Measurements from ENCODE around the gene ZNF695.
A peak's percentile ranks its signal among the peaks of the same experiment; 100 is the strongest.
"Not testable (repeated sequence)": the region's sequence is repeated elsewhere in the genome, so short reads cannot be mapped to it uniquely, and the experiment has no call there.

The ZNF695 gene

GRCh38 chr1:247007511-247008405, at the start of gene ZNF695:
TSS of gene ZNF695 (minus strand) at chr1:247008057. CDS start at chr1:247007908, 149 bp downstream.
- peak; percentile 80 to 86 for ATAC-seq

DNA sequence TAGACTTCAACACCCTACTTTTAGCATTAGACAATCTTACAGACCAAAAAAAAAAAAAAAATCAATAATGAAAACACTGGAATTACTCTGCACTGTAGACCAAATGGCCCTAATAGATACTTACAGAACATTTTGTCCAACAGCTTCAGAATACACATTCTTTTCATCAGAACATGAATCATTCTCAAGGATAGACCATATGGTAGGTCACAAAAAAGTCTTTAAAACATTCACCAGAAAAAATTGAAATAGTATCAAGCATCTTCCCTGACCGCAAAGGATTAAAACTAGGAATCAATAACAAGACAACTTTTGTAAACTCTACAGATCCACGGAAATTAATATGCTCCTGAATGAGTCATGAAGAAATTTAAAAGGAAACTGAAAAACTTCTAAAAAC, 48.2 kb upstream of the ZNF695 start:
- ATAC-seq = no peak

DNA sequence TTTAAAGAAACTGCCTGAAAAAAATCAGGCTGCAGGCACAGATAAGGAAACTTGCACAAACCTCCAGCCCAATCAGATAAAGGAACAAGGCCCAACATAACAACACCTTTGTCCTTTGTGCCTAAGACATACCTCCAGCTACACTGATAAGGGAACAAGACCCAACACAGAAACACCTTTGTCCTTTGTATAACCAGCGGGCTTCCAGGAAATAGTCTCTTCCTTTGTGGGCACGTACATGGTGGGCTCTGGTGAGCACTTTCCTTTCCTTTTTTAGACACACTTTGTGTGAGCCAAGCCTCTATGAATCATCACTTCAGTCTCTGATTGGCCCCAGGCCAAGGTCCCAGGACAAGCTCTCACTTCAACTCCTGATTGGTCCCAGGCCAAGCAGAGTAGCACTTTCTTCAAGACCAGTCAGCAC, 47.1 kb upstream of the ZNF695 start:
- ATAC-seq = no peak

DNA sequence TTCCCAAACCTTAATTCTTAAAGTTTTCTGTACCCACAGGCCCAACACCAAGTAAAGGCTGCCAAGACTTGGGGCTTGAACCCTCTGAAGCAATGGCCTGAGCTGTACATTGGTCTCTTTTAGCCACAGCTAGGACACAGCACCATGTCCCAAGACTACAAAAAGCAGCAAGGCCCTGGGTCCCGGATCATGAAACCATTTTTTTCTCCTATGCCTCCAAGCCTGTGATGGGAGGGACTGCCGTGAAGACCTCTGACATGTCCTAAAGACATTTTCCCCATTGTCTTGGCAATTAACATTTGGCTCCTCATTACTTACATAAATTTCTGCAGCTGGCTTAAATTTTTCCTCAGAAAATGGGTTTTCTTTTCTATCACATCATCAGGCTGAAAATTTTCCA, 39.8 kb upstream of the ZNF695 start:
- no peak for ATAC-seq

DNA sequence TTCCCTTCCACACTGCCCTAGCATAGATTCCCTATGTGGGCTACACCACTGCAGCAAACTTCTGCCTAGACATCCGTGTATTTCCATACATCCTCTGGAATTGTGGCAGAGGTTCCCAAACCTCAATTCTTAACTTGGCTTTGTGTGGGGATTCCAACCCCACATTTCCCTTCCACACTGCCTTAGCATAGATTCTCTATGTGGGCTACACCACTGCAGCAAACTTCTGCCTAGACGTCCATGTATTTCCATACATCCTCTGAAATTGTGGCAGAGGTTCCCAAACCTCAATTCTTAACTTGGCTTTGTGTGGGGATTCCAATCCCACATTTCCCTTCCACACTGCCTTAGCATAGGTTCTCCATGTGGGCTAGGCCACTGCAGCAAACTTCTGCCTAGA, 39.4 kb upstream of the ZNF695 start:
- no peak for ATAC-seq

DNA sequence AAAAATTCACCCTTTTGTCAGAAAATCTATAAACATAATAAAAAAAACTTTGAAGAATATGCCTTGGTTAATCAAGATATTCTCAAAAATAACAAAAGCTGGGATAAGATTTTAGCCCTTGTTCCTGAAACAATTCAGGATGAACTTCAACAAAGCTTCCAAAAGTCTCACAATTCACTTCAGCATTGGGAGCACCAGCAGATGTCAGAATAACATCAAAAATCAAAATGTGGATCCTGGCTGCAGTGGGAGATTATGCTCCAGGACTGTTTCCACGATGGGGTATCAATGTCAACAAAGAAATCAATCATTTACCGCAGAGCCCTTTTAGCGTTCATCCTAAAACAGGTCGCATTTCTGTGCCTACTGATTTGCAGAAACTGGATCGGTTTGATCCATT, 35.5 kb upstream of the ZNF695 start:
- ATAC-seq = no peak

DNA sequence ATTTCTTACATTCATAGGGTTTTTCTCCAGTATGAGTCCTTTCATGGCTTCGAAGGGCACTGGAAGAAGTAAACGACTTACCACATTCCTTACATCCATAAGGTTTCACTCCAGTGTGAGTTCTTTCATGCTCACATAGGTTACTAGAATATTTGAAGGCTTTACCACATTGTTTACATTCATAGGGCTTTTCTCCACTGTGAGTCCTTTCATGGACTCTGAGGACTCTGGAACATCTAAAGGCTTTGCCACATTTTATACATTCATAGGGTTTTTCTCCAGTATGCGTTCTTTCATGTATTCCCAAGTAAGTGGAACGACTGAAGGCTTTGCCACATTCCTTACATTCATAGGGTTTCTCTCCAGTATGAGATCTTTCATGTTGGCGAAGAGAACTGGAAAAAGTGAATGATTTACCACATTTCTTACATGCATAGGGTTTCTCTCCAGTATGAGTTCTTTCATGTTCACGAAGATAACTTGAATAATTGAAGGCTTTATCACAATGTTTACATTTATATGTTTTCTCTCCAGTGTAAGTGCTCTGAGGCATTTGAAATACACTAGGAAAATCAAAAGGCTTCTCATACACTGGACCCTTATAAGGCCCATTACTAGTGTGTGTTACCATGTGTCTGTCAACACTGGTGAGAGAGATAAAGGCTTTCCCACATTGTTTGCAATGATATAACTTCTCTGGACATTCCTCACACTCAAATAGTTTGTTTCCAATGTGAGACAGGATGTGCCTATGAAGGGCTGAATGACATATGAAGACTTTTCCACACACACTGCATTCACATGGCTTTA, 29.9 kb upstream of the ZNF695 start:
- no peak for ATAC-seq

- not testable (repeated sequence) for ATAC-seq
Measured at GRCh38 chr1:247032306-247032705, 24.4 kb upstream of the ZNF695 start.

GRCh38 chr1:247024658-247025057, 16.8 kb upstream of the ZNF695 start:
- not testable (repeated sequence) for ATAC-seq

- ATAC-seq = no peak
Measured at GRCh38 chr1:247013391-247013790, 5.5 kb upstream of the ZNF695 start.

DNA sequence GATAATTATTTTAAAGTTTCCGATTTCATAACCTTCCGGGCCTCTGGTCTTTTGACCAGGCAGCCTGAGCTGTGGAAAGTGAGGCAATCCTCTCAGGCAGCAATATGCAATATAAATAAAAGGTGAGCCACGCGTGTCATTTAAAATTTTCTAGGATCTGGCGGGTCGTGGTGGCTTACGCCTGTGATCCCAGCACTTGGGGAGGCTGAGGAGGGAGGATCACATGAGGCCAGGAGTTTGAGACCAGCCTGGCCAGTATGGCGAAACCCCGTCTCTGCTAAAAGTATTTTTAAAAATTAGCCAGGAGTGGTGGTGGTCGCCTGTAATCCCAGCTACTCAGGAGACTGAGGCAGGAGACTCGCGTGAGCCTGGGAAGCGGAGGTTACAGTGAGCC, 546 bp upstream of the ZNF695 start:
- no peak for ATAC-seq

- not testable (repeated sequence) for ATAC-seq
Measured at GRCh38 chr1:247004081-247004480, 3.8 kb downstream of the ZNF695 start.

DNA sequence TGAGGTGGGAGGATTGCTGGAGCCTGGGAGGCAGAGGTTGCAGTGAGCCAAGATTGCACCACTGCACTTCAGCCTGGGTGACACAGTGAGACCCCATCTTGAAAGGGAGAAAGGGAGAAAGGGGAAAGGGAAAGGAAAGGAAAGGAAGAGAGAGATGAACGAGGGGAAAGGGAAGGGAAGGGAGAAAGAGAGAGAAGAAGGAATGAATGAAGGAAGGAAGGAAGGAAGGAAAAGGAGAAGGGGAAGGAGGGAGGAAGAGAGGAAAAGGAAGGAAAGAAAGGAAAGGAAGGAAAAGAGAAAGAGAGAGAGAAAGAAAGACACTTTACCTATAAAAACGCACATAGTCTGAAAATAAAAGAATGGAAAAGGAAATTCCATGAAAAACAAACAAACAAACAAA, 18.0 kb downstream of the ZNF695 start:
- no peak for ATAC-seq

DNA sequence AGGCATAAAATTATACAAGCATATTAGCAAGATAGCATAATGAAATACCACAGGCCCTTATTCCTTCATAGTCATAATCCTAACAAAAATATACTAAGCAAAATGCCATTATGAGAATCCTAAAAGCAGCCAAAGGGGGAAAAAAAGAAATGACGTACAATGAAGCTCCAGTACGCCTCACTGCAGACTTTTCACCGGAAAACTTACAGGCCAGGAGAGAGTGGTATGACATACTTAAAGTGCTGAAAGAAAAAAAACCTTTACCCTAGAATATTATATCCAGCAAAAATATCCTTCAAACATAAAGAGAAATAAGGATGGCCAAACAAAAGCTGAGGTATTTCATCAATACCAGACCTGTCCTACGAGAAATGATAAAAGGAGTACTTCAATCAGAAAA, 19.5 kb downstream of the ZNF695 start:
- ATAC-seq = no peak

- ATAC-seq = no peak
Measured at GRCh38 chr1:246987083-246987690, 20.7 kb downstream of the ZNF695 start.

DNA sequence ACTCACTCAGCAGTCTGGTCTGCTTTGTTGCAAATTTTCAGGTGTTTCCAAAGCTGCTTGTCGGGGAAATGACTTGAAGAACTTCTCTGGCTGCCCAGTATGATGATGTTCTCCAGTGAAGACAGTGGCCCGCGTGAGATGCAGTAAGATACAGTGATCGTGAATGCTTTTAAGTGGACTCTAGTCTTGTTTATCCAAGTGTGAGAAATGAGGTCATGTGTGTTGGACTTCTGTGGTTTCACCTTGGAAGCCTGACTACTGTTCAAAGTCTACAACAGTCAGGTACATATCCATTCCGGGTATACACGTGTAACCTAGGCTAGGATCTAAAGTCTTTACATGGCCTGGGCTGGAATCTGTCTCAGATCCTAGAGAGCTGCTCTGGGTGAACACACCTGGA, 29.1 kb downstream of the ZNF695 start:
- ATAC-seq = no peak

DNA sequence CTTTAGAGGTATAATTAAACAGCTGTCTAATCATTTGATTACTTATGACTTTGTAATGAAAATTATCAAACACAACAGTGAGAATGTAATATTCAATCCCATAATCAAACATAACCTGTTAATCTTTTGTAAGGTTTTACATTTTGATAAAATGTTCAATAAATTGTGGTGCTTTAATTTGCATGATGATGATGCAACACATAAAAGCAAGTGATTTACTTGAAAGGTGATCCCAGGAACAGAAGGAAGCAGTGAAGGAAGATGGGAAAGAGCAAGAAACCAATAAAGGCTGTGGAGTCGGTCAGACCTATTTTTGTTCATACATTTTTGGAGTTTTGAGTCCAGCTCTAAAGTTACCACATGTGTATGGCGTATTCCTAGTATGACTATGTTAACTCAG, 29.6 kb downstream of the ZNF695 start:
- no peak for ATAC-seq

- no peak for ATAC-seq
Measured at GRCh38 chr1:246971969-246972368, 35.9 kb downstream of the ZNF695 start.

GRCh38 chr1:246971090-246971721, 36.7 kb downstream of the ZNF695 start:
- no peak for ATAC-seq

- no peak for ATAC-seq
Measured at GRCh38 chr1:246969621-246970020, 38.2 kb downstream of the ZNF695 start.

- ATAC-seq = no peak
Measured at GRCh38 chr1:246966502-246966901, 41.4 kb downstream of the ZNF695 start.

DNA sequence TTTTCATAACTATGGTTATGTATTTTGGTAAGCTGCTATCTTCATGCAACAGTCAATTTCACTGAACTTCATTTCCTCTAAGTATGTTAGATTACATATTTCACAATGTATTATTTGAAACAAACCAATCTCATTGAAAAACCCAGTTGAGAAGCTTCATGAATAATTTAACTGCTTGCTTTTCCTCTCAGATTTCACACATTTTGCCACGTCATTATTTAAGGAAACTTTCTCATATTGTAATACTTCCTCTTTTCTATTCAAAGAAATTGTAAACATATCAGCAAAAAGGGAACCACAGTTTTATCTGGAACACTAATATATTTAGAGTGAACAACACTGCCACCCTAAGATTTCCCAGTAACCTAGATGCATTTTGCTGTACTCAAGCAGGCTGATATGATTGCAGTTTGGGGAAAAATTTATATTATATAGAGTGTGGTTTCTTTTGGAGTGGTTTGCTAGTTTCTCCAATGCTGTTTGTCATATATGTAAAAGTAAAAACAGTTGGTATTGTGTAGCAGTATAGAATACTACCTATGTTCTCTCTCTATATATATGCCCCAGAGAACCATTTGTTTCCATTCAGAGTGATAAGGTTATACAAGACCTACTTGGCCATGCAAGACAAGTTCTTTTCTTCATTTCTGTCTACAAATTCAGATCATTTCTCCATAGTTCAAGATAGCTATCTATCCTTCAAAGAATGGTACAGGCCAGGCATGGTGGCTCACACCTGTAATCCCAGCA, 47.7 kb downstream of the ZNF695 start:
- peak in 1 of 2 donors; percentile 13 for ATAC-seq

Measured in activated CD4-positive, CD25-positive, alpha-beta regulatory T cell treated with anti-CD3 and anti-CD28 coated beads, Interleukin-2, amount 50 U/mL, for 24 hours (primary cell).